WTC11 (cell line): ENCODE data around the gene PLCH2. TPM values are rescaled to one million over a fixed set of nuclear protein-coding genes. Genes with fewer than 3 reads are reported as not detected.

Experiments used
- ATAC-seq: fragments of 200-7000 bp; cut with Tn5 transposase; 2 replicates; pipeline ENCODE4 v1.10.0; 2021; ENCODE audit warnings: mild to moderate bottlenecking, moderate library complexity
- CTCF ChIA-PET: fragments of 300-600 bp; sonication (Branson Sonifier 250); formaldehyde crosslinking; loops from one replicate; lab custom pipeline; 2021; ENCODE audit warnings: antibody characterized with exemption; lab: Charles Lee
- POLR2A ChIA-PET: fragments of 350-600 bp; sonication (Branson Sonifier 250); formaldehyde crosslinking; loops from one replicate; lab custom pipeline; 2021; ENCODE audit warnings: antibody characterized with exemption; lab: Charles Lee
- DNase-seq: peaks from one replicate; pipeline ENCODE4 v3.0.0; 2021; ENCODE audit warnings: low spot score
- H3K27ac Mint-ChIP-seq: 2 replicates; pipeline ENCODE4 v1.8.0; 2021; ENCODE audit warnings: mixed read lengths
- H3K27me3 Mint-ChIP-seq: 2 replicates; pipeline ENCODE4 v1.8.0; 2021; ENCODE audit warnings: low read depth, mild to moderate bottlenecking, moderate library complexity, mixed read lengths
- H3K36me3 Mint-ChIP-seq: 2 replicates; pipeline ENCODE4 v1.8.0; 2021; ENCODE audit warnings: mixed read lengths
- H3K4me1 Mint-ChIP-seq: 2 replicates; pipeline ENCODE4 v1.8.0; 2022; ENCODE audit warnings: mixed read lengths
- H3K4me3 Mint-ChIP-seq: 2 replicates; pipeline ENCODE4 v1.8.0; 2021; ENCODE audit warnings: mild to moderate bottlenecking, moderate library complexity, mixed read lengths
- H3K9me3 Mint-ChIP-seq: 2 replicates; pipeline ENCODE4 v1.8.0; 2021; ENCODE audit warnings: mixed read lengths
- ARID4B ChIP-seq: sonication (generic); formaldehyde crosslinking; IDR thresholded peaks from 2 replicates; pipeline ENCODE4 v1.8.0; 2023; ENCODE audit warnings: missing genetic modification reagents, mild to moderate bottlenecking, borderline replicate concordance
- ATF3 ChIP-seq: sonication (generic); formaldehyde crosslinking; conservative IDR thresholded peaks from 2 replicates; pipeline ENCODE4 v1.8.1; 2022; ENCODE audit warnings: mild to moderate bottlenecking, missing genetic modification reagents
- CREB1 ChIP-seq: sonication (generic); formaldehyde crosslinking; IDR thresholded peaks from 2 replicates; pipeline ENCODE4 v1.8.0; 2023; ENCODE audit warnings: mild to moderate bottlenecking, missing genetic modification reagents
- CTCF ChIP-seq: fragments of 200-600 bp; IDR thresholded peaks from 2 replicates; pipeline ENCODE4 v1.8.0; 2022; ENCODE audit warnings: antibody characterized with exemption
- E2F5 ChIP-seq: sonication (generic); formaldehyde crosslinking; IDR thresholded peaks from 2 replicates; pipeline ENCODE4 v1.8.1; 2022; ENCODE audit warnings: mild to moderate bottlenecking, moderate library complexity, missing genetic modification reagents
- ESRRA ChIP-seq: sonication (generic); formaldehyde crosslinking; IDR thresholded peaks from 2 replicates; pipeline ENCODE4 v1.8.1; 2022; ENCODE audit warnings: mild to moderate bottlenecking, missing genetic modification reagents, borderline replicate concordance
- FOXJ3 ChIP-seq: sonication (generic); formaldehyde crosslinking; IDR thresholded peaks from 2 replicates; pipeline ENCODE4 v1.9.0; 2021; ENCODE audit warnings: missing genetic modification reagents, mild to moderate bottlenecking, borderline replicate concordance
- FOXP1 ChIP-seq: sonication (generic); formaldehyde crosslinking; IDR thresholded peaks from 2 replicates; pipeline ENCODE4 v1.8.0; 2022; ENCODE audit warnings: missing genetic modification reagents, mild to moderate bottlenecking, moderate library complexity, borderline replicate concordance
- IRF1 ChIP-seq: sonication (generic); formaldehyde crosslinking; IDR thresholded peaks from 2 replicates; pipeline ENCODE4 v1.8.0; 2023; ENCODE audit warnings: missing genetic modification reagents
- JAZF1 ChIP-seq: fragments of 250-450 bp; sonication (Bioruptor Pico); IDR thresholded peaks from 2 replicates; pipeline ENCODE4 v1.9.0; 2021; ENCODE audit warnings: moderate library complexity, mild to moderate bottlenecking, inconsistent platforms
- KAT7 ChIP-seq: sonication (generic); formaldehyde crosslinking; IDR thresholded peaks from 2 replicates; pipeline ENCODE4 v1.8.1; 2023; ENCODE audit warnings: missing genetic modification reagents, mild to moderate bottlenecking, borderline replicate concordance
- MYBL2 ChIP-seq: sonication (generic); formaldehyde crosslinking; IDR thresholded peaks from 2 replicates; pipeline ENCODE4 v1.8.1; 2023; ENCODE audit warnings: mild to moderate bottlenecking, moderate library complexity, missing genetic modification reagents
- SMAD3 ChIP-seq: sonication (generic); formaldehyde crosslinking; IDR thresholded peaks from 2 replicates; pipeline ENCODE4 v1.8.0; 2022; ENCODE audit warnings: missing genetic modification reagents, mild to moderate bottlenecking, borderline replicate concordance
- SP1 ChIP-seq: sonication (generic); formaldehyde crosslinking; conservative IDR thresholded peaks from 2 replicates; pipeline ENCODE4 v1.8.1; 2022; ENCODE audit warnings: missing genetic modification reagents
- USF1 ChIP-seq: sonication (generic); formaldehyde crosslinking; IDR thresholded peaks from 2 replicates; pipeline ENCODE4 v1.8.0; 2022; ENCODE audit warnings: mild to moderate bottlenecking, missing genetic modification reagents
- ZNF317 ChIP-seq: sonication (generic); formaldehyde crosslinking; IDR thresholded peaks from 2 replicates; pipeline ENCODE4 v1.8.1; 2023; ENCODE audit warnings: low read depth, mild to moderate bottlenecking, moderate library complexity, missing genetic modification reagents, borderline replicate concordance
- ZNF396 ChIP-seq: fragments of 250-450 bp; sonication (Bioruptor Pico); IDR thresholded peaks from 2 replicates; pipeline ENCODE4 v1.8.0; 2021; ENCODE audit warnings: mild to moderate bottlenecking, moderate library complexity, borderline replicate concordance
- ZNF532 ChIP-seq: fragments of 250-450 bp; sonication (Bioruptor Pico); IDR thresholded peaks from 2 replicates; pipeline ENCODE4 v1.9.0; 2021; ENCODE audit warnings: mild to moderate bottlenecking, borderline replicate concordance
- total RNA-seq: library from RNA; stranded (reverse); gene quantifications from 3 replicates; pipeline ENCODE4 v1.2.3, GENCODE V29; 2021
- TF ChIP-seq, protein P1 (sequence below): sonication (generic); formaldehyde crosslinking; IDR thresholded peaks from 2 replicates; pipeline ENCODE4 v1.8.1; 2023; ENCODE audit warnings: mild to moderate bottlenecking, missing genetic modification reagents, borderline replicate concordance
- TF ChIP-seq, protein P2 (sequence below): fragments of 250-450 bp; sonication (Bioruptor Pico); IDR thresholded peaks from 2 replicates; pipeline ENCODE4 v1.9.0; 2021; ENCODE audit warnings: mild to moderate bottlenecking

Gene PLCH2
- total RNA-seq, 1 experiment from 2014 or later: 0.17 TPM

GRCh38 chr1:2492091-2492490 is 16.0 kb downstream of the PLCH2 start:
- Mint-ChIP-seq H3K9me3 (peaks cover 15% of the 10 kb centered on the region), H3K27ac (no peak overlapping the region), H3K4me3 (no peak overlapping the region), H3K27me3 (peaks cover 7% of the 10 kb centered on the region), H3K4me1 (no peaks in the 10 kb centered on the region), H3K36me3 (peaks cover 5% of the 10 kb centered on the region; the same call in 1 of the 2 replicates)
- no peak for TF ChIP-seq USF1 (CRISPR knock-in tag)
- TF ChIP-seq SP1: no peak
- TF ChIP-seq, protein P1, sequence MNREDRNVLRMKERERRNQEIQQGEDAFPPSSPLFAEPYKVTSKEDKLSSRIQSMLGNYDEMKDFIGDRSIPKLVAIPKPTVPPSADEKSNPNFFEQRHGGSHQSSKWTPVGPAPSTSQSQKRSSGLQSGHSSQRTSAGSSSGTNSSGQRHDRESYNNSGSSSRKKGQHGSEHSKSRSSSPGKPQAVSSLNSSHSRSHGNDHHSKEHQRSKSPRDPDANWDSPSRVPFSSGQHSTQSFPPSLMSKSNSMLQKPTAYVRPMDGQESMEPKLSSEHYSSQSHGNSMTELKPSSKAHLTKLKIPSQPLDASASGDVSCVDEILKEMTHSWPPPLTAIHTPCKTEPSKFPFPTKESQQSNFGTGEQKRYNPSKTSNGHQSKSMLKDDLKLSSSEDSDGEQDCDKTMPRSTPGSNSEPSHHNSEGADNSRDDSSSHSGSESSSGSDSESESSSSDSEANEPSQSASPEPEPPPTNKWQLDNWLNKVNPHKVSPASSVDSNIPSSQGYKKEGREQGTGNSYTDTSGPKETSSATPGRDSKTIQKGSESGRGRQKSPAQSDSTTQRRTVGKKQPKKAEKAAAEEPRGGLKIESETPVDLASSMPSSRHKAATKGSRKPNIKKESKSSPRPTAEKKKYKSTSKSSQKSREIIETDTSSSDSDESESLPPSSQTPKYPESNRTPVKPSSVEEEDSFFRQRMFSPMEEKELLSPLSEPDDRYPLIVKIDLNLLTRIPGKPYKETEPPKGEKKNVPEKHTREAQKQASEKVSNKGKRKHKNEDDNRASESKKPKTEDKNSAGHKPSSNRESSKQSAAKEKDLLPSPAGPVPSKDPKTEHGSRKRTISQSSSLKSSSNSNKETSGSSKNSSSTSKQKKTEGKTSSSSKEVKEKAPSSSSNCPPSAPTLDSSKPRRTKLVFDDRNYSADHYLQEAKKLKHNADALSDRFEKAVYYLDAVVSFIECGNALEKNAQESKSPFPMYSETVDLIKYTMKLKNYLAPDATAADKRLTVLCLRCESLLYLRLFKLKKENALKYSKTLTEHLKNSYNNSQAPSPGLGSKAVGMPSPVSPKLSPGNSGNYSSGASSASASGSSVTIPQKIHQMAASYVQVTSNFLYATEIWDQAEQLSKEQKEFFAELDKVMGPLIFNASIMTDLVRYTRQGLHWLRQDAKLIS (CRISPR knock-in tag): no peak
- no peak for TF ChIP-seq FOXJ3
- no peak for TF ChIP-seq ESRRA (CRISPR knock-in tag)
- TF ChIP-seq IRF1 (CRISPR knock-in tag): no peak
- no peak for TF ChIP-seq CREB1 (CRISPR knock-in tag)
- TF ChIP-seq, protein P2, sequence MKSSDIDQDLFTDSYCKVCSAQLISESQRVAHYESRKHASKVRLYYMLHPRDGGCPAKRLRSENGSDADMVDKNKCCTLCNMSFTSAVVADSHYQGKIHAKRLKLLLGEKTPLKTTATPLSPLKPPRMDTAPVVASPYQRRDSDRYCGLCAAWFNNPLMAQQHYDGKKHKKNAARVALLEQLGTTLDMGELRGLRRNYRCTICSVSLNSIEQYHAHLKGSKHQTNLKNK (CRISPR knock-in tag): no peak
- no peak for TF ChIP-seq SMAD3 (CRISPR knock-in tag)
- TF ChIP-seq ZNF396: no peak
- no peak for TF ChIP-seq JAZF1 (CRISPR knock-in tag)
- no peak for TF ChIP-seq ZNF317
- TF ChIP-seq FOXP1 (CRISPR knock-in tag): no peak
- no peak for TF ChIP-seq ZNF532
- TF ChIP-seq KAT7 (CRISPR knock-in tag): no peak
- no peak for TF ChIP-seq MYBL2 (CRISPR knock-in tag)
- TF ChIP-seq E2F5 (CRISPR knock-in tag): no peak
- TF ChIP-seq ARID4B (CRISPR knock-in tag): no peak
- TF ChIP-seq CTCF: no peak
- no peak for TF ChIP-seq ATF3 (CRISPR knock-in tag)
- DNase-seq (no peak), ATAC-seq (no peak)
- ChIA-PET CTCF (interaction anchor here (0.5 kb wide), 1 partner anchor 21 kb away, joined by 3 read pairs; no protein-coding TSS in a partner anchor), POLR2A (no interaction called here)
